Measurements from ENCODE around the gene ATP8B1.

DNA sequence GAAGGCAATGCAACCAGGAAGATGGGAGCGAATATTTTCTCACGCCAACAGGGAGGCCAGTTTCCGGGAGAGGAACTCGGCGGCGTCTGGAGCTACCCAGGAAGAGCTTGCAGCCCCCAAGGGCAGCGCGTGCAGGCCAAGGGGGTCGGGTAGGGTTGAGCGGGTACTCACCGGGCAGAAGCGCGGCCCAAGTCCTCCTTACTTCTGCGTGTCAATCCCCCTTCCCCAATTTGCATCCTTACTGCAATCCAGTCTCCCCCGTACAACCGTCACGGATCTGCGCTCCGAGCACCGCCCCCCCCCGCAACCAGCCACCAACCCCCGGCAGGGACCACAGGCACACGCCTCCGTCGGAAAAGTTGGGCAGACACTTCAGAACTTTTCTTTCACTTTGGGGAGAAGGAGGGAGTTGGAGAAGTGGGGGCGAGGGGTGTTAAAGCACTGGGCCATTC is 1.3 kb downstream of the ATP8B1 start:
- TF ChIP-seq, protein P1, sequence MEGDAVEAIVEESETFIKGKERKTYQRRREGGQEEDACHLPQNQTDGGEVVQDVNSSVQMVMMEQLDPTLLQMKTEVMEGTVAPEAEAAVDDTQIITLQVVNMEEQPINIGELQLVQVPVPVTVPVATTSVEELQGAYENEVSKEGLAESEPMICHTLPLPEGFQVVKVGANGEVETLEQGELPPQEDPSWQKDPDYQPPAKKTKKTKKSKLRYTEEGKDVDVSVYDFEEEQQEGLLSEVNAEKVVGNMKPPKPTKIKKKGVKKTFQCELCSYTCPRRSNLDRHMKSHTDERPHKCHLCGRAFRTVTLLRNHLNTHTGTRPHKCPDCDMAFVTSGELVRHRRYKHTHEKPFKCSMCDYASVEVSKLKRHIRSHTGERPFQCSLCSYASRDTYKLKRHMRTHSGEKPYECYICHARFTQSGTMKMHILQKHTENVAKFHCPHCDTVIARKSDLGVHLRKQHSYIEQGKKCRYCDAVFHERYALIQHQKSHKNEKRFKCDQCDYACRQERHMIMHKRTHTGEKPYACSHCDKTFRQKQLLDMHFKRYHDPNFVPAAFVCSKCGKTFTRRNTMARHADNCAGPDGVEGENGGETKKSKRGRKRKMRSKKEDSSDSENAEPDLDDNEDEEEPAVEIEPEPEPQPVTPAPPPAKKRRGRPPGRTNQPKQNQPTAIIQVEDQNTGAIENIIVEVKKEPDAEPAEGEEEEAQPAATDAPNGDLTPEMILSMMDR (IDR thresholded peaks at IDR 0.05; ENCODE audit: low read depth, low read length, missing input control): no peak
- no peak for TF ChIP-seq RAD21 (IDR thresholded peaks at IDR 0.05)
- no peak for TF ChIP-seq GABPA (IDR thresholded peaks at IDR 0.05 in 1 of 2, conservative IDR thresholded peaks at IDR 0.05 in 1 of 2)
- TF ChIP-seq, protein P2, sequence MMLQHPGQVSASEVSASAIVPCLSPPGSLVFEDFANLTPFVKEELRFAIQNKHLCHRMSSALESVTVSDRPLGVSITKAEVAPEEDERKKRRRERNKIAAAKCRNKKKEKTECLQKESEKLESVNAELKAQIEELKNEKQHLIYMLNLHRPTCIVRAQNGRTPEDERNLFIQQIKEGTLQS (IDR thresholded peaks at IDR 0.05): no peak
- no peak for TF ChIP-seq EGR1 (IDR thresholded peaks at IDR 0.05; ENCODE audit: low read depth in 2 of 2)
- no peak for TF ChIP-seq FOXA1 (IDR thresholded peaks at IDR 0.05)
- TF ChIP-seq TAF1 (conservative IDR thresholded peaks at IDR 0.05): no peak
- no peak for TF ChIP-seq FOXA2 (IDR thresholded peaks at IDR 0.05)
- TF ChIP-seq JUND (IDR thresholded peaks at IDR 0.05): no peak
- TF ChIP-seq, protein P3, sequence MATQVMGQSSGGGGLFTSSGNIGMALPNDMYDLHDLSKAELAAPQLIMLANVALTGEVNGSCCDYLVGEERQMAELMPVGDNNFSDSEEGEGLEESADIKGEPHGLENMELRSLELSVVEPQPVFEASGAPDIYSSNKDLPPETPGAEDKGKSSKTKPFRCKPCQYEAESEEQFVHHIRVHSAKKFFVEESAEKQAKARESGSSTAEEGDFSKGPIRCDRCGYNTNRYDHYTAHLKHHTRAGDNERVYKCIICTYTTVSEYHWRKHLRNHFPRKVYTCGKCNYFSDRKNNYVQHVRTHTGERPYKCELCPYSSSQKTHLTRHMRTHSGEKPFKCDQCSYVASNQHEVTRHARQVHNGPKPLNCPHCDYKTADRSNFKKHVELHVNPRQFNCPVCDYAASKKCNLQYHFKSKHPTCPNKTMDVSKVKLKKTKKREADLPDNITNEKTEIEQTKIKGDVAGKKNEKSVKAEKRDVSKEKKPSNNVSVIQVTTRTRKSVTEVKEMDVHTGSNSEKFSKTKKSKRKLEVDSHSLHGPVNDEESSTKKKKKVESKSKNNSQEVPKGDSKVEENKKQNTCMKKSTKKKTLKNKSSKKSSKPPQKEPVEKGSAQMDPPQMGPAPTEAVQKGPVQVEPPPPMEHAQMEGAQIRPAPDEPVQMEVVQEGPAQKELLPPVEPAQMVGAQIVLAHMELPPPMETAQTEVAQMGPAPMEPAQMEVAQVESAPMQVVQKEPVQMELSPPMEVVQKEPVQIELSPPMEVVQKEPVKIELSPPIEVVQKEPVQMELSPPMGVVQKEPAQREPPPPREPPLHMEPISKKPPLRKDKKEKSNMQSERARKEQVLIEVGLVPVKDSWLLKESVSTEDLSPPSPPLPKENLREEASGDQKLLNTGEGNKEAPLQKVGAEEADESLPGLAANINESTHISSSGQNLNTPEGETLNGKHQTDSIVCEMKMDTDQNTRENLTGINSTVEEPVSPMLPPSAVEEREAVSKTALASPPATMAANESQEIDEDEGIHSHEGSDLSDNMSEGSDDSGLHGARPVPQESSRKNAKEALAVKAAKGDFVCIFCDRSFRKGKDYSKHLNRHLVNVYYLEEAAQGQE (IDR thresholded peaks at IDR 0.05): no peak

All from liver (tissue), 3 donors.